K562 (cell line): ENCODE measurements around the gene GALNT9. TPM values are rescaled to one million over a fixed set of nuclear protein-coding genes. Genes with fewer than 3 reads are reported as not detected.

Experiments
- ATAC-seq: fragments of 200-7000 bp; cut with Tn5 transposase; 3 replicates; pipeline ENCODE4 v1.9.1; 2020; ENCODE audit warnings: moderate library complexity
- BruUV-seq: library from RNA; stranded (reverse); fragments of 400-500 nt; replicated peaks from 2 replicates; lab custom pipeline; 2021; lab: Mats Ljungman, UMichigan
- CTCF ChIA-PET: fragments of 300-600 bp; formaldehyde crosslinking; extraction: SDS; loops from one replicate; lab custom pipeline; 2021; ENCODE audit warnings: low intra/inter-chr PET ratio; lab: Yijun Ruan, JAX
- POLR2A ChIA-PET: fragments of 300-600, 350-650 bp; sonication (Branson Sonifier 250); formaldehyde crosslinking; extraction: SDS; loops from one replicate; lab custom pipeline; 2021; ENCODE audit warnings: antibody characterized with exemption, inconsistent platforms; lab: Yijun Ruan, JAX
- DNase-seq, 4 experiments: peaks; one replicate each; pipeline versions ENCODE4 v3.0.0 to v3.0.0-alpha.2; 2011 to 2018; ENCODE audit warnings: low spot score in 3 of 4, mixed read lengths in 3 of 4; ENCODE audit errors: extremely low read depth in 1 of 4
- FAIRE-seq: peaks from 2 replicates; lab custom pipeline; 2011; peaks lifted over from hg19 to GRCh38; lab: Jason Lieb, UNC
- H2AFZ ChIP-seq: 2 replicates; pipeline ENCODE4 v1.6.0; 2011; ENCODE audit warnings: low read depth, low read length, control low read depth, inconsistent platforms
- H3K27ac ChIP-seq: fragments of 200-600 bp; 3 replicates; pipeline ENCODE4 v1.8.0; 2011; ENCODE audit warnings: low read depth, mild to moderate bottlenecking, control low read depth, inconsistent platforms, low read length, moderate library complexity, mixed read lengths; ENCODE audit errors: extremely low read depth
- H3K27me3 ChIP-seq, 2 experiments: fragments of 300-600 bp in 1 of 2; 2 replicates in 1 of 2; 3 replicates in 1 of 2; pipeline versions ENCODE4 v1.6.0 to v1.8.0; 2011; ENCODE audit warnings: inconsistent platforms in 2 of 2, low read length in 2 of 2, mild to moderate bottlenecking in 1 of 2, mixed read lengths in 1 of 2, moderate library complexity in 1 of 2; ENCODE audit not compliant: control insufficient read depth in 2 of 2, insufficient read depth in 2 of 2
- H3K36me3 ChIP-seq: fragments of 300-600 bp; 3 replicates; pipeline ENCODE4 v1.8.0; 2011; ENCODE audit warnings: mild to moderate bottlenecking, low read length, inconsistent platforms; ENCODE audit not compliant: control insufficient read depth, insufficient read depth
- H3K4me1 ChIP-seq, 2 experiments: fragments of 200-600 bp in 1 of 2; replicated peaks in 1 of 2; 2 replicates in 1 of 2; 3 replicates in 1 of 2; pipeline versions ENCODE4 v1.5.1 to v1.8.0; 2011; ENCODE audit warnings: inconsistent platforms in 2 of 2, low read length in 2 of 2, mild to moderate bottlenecking in 1 of 2, mixed read lengths in 1 of 2, moderate library complexity in 1 of 2; ENCODE audit not compliant: control insufficient read depth in 2 of 2, insufficient read depth in 2 of 2
- H3K4me2 ChIP-seq: 2 replicates; pipeline ENCODE4 v1.6.1; 2011; ENCODE audit warnings: low read length, control low read depth, inconsistent platforms, mixed read lengths; ENCODE audit not compliant: insufficient read depth
- H3K4me3 ChIP-seq: fragments of 200-600 bp; sonication (generic), shearing (Covaris generic); 2 replicates; pipeline ENCODE4 v1.5.1; 2016; ENCODE audit warnings: control low read depth, inconsistent platforms
- H3K79me2 ChIP-seq: fragments of 200-600 bp; 3 replicates; pipeline ENCODE4 v1.8.0; 2011; ENCODE audit warnings: low read length, inconsistent platforms; ENCODE audit not compliant: control insufficient read depth, insufficient read depth
- H3K9ac ChIP-seq, 2 experiments: 2 replicates each; pipeline versions ENCODE4 v1.6.0 to v1.6.1; 2011; ENCODE audit warnings: low read depth in 2 of 2, low read length in 2 of 2, control low read depth in 1 of 2, inconsistent platforms in 1 of 2, mild to moderate bottlenecking in 1 of 2, mixed read lengths in 1 of 2; ENCODE audit not compliant: insufficient read depth in 1 of 2
- H3K9me1 ChIP-seq: one replicate; pipeline ENCODE4 v1.6.0; 2011; ENCODE audit warnings: inconsistent platforms, mild to moderate bottlenecking, low read length, moderate library complexity; ENCODE audit not compliant: control insufficient read depth, insufficient read depth
- H3K9me3 ChIP-seq: replicated peaks from 2 replicates; pipeline ENCODE4 v1.5.1; 2011; ENCODE audit warnings: low read depth, low read length, inconsistent platforms; ENCODE audit not compliant: control insufficient read depth, insufficient read depth
- H4K20me1 ChIP-seq: replicated peaks from 2 replicates; pipeline ENCODE4 v1.6.1; 2011; ENCODE audit warnings: low read length, inconsistent platforms, mixed read lengths; ENCODE audit not compliant: control insufficient read depth, insufficient read depth
- ARID1B ChIP-seq: fragments of 450-650 bp; IDR thresholded peaks from 2 replicates; pipeline ENCODE4 v1.6.1; 2016; ENCODE audit warnings: antibody characterized with exemption, mild to moderate bottlenecking, inconsistent platforms
- CCNT2 ChIP-seq: IDR thresholded peaks from 2 replicates; pipeline ENCODE4 v1.6.1; 2011; ENCODE audit warnings: borderline replicate concordance, low read depth, mild to moderate bottlenecking, moderate library complexity, mixed read lengths, low read length; ENCODE audit not compliant: insufficient read length; ENCODE audit errors: extremely low read depth
- ELF1 ChIP-seq: fragments of 200-800 bp; sonication (Bioruptor generic); IDR thresholded peaks from 2 replicates; pipeline ENCODE4 v1.6.1; 2016; ENCODE audit warnings: missing genetic modification characterization, missing compliant biosample characterization
- IFI16 ChIP-seq: fragments of 250-450 bp; sonication (Bioruptor Pico); IDR thresholded peaks from 2 replicates; pipeline ENCODE4 v2.1.2; 2022; ENCODE audit warnings: mild to moderate bottlenecking, inconsistent platforms
- MTF1 ChIP-seq: fragments of 250-450 bp; sonication (Bioruptor Pico); IDR thresholded peaks from 2 replicates; pipeline ENCODE4 v1.9.0; 2021; ENCODE audit warnings: moderate library complexity, mild to moderate bottlenecking, inconsistent platforms, borderline replicate concordance
- NCOA2 ChIP-seq, 2 experiments: fragments of 450-650 bp; IDR thresholded peaks; 2 replicates each; pipeline ENCODE4 v1.6.1; 2018; ENCODE audit warnings: mild to moderate bottlenecking in 2 of 2, moderate library complexity in 1 of 2; ENCODE audit not compliant: partially characterized antibody in 2 of 2
- NFATC3 ChIP-seq: fragments of 450-650 bp; IDR thresholded peaks from 2 replicates; pipeline ENCODE4 v1.6.1; 2017; ENCODE audit warnings: mild to moderate bottlenecking
- NFIC ChIP-seq: fragments of 450-650 bp; IDR thresholded peaks from 2 replicates; pipeline ENCODE4 v1.6.1; 2017; ENCODE audit warnings: mild to moderate bottlenecking, inconsistent platforms
- ZNF146 ChIP-seq: IDR thresholded peaks from one replicate; pipeline ENCODE4 v1.6.1; 2018; ENCODE audit warnings: missing compliant biosample characterization; ENCODE audit not compliant: unreplicated experiment
- ZNF444 ChIP-seq: fragments of 250-450 bp; sonication (Bioruptor Pico); IDR thresholded peaks from 2 replicates; pipeline ENCODE4 v1.4.0; 2020; ENCODE audit warnings: mild to moderate bottlenecking, moderate library complexity
- ZNF717 ChIP-seq: fragments of 250-450 bp; sonication (Bioruptor Pico); IDR thresholded peaks from 2 replicates; pipeline ENCODE4 v1.5.0; 2021
- WGBS: fragments of 100-300 bp; shearing (Covaris generic); methylation state at CpG from one replicate; pipeline ENCODE4 v1.1.6; 2016; ENCODE audit warnings: low coverage, mixed read lengths; ENCODE audit not compliant: insufficient coverage; ENCODE audit errors: missing lambda C conversion rate; 5-methylcytosine and 5-hydroxymethylcytosine counted together
- in situ Hi-C: fragments of 300-500 bp; cut with MboI; formaldehyde crosslinking; loops from 4 replicates; pipeline ENCODE4 v1.15.0; 2018; ENCODE audit warnings: inconsistent platforms, mixed read lengths
- intact Hi-C: fragments of 100-400 bp; cut with micrococcal nuclease; formaldehyde crosslinking; loops from 2 replicates; pipeline ENCODE4 v1.14.2; 2022
- polyA plus RNA-seq, 8 experiments: library from polyadenylated mRNA; depleted of rRNA in 4 of 8; stranded (reverse) in 5 of 8; unstranded in 3 of 8; fragments of >200 nt; fragmentation: Nextera tagmentation in 2 of 8; fragmentation: Illumina TruSeq in 1 of 8; extraction: Ambion mirVana in 2 of 8; extraction: Trizol in 1 of 8; gene quantifications; 2 replicates each; pipeline versions ENCODE4 v1.2.1 to v1.2.3, GENCODE V29; 2011 to 2014; ENCODE audit warnings: inconsistent platforms in 1 of 8, missing spikeins in 1 of 8
- total RNA-seq, 7 experiments: library from RNA; depleted of rRNA in 6 of 7; stranded (reverse); fragments of >200 nt in 6 of 7; fragmentation: Illumina TruSeq in 2 of 7; extraction: Trizol in 2 of 7; gene quantifications; 2 replicates each; pipeline versions ENCODE4 v1.2.1 to v1.2.3, GENCODE V29; 2011 to 2021; ENCODE audit warnings: low replicate concordance in 1 of 7
- TF ChIP-seq, protein P1 (sequence below), 2 experiments: IDR thresholded peaks; 2 replicates each; pipeline ENCODE4 v1.6.1; 2012; ENCODE audit warnings: improper control_type of control experiment in 2 of 2, low read depth in 2 of 2, low read length in 2 of 2, borderline replicate concordance in 1 of 2
- TF ChIP-seq, protein P2 (sequence below), 2 experiments: fragments of 150-350 bp in 1 of 2; IDR thresholded peaks; 2 replicates each; pipeline ENCODE4 v1.6.1; 2012 to 2016; ENCODE audit warnings: low read depth in 2 of 2, low read length in 2 of 2, mild to moderate bottlenecking in 1 of 2, moderate library complexity in 1 of 2

Gene GALNT9
- total and polyA plus RNA-seq, 9 of the 15 experiments (the other 6 are each of a cell fraction or from before 2014, with no cell fraction given): not detected

DNA sequence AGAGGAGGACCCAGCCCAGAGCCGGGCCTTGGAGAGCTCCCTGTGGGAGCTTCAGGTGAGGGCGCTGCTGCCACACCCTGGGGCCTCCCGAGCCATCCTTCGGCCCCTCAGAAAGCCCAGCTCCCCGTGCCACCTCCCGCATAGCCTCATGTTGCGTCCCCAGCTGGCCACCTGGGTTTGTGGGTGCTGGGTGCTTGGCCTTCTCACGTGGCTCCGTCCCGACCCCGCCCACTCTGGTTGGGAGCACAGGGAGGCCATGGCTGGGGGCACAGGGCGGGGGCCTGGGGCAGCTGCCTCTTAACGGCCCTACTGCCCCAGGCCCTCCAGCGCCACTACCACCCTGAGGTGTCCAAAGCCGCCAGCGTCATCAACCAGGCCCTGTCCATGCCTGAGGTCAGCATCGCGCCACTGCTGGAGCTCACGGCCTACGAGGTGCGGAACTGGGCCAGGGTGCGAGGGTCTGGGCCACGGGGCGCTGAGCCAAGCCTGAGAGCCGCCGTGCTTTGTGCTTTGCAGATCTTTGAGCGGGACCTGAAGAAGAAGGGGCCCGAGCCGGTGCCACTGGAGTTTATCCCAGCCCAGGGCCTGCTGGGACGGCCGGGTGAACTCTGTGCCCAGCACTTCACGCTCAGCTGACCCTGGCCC lies 177.5 kb downstream of the GALNT9 start:
- 96% methylated on average over 20 of the region's 32 CpGs for WGBS
- intact Hi-C loops (loop anchor here (10.0 kb wide), 2 partner anchors 63 to 263 kb away; no protein-coding TSS in a partner anchor), in situ Hi-C loops (no loop called here)
- H3K4me3 ChIP-seq: no peak overlapping the region
- no peak for TF ChIP-seq NFIC
- no peak for TF ChIP-seq MTF1 (CRISPR knock-in tag)
- TF ChIP-seq, protein P1, sequence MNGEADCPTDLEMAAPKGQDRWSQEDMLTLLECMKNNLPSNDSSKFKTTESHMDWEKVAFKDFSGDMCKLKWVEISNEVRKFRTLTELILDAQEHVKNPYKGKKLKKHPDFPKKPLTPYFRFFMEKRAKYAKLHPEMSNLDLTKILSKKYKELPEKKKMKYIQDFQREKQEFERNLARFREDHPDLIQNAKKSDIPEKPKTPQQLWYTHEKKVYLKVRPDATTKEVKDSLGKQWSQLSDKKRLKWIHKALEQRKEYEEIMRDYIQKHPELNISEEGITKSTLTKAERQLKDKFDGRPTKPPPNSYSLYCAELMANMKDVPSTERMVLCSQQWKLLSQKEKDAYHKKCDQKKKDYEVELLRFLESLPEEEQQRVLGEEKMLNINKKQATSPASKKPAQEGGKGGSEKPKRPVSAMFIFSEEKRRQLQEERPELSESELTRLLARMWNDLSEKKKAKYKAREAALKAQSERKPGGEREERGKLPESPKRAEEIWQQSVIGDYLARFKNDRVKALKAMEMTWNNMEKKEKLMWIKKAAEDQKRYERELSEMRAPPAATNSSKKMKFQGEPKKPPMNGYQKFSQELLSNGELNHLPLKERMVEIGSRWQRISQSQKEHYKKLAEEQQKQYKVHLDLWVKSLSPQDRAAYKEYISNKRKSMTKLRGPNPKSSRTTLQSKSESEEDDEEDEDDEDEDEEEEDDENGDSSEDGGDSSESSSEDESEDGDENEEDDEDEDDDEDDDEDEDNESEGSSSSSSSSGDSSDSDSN (IDR thresholded peaks at IDR 0.05; ENCODE audit: borderline replicate concordance in 1 of 2, low read depth in 2 of 2, low read length in 2 of 2): no peak
- TF ChIP-seq ZNF717: no peak
- no peak for TF ChIP-seq ZNF444
- TF ChIP-seq NFATC3: no peak
- no peak for TF ChIP-seq CCNT2
- no peak for TF ChIP-seq ARID1B
- TF ChIP-seq, protein P2, sequence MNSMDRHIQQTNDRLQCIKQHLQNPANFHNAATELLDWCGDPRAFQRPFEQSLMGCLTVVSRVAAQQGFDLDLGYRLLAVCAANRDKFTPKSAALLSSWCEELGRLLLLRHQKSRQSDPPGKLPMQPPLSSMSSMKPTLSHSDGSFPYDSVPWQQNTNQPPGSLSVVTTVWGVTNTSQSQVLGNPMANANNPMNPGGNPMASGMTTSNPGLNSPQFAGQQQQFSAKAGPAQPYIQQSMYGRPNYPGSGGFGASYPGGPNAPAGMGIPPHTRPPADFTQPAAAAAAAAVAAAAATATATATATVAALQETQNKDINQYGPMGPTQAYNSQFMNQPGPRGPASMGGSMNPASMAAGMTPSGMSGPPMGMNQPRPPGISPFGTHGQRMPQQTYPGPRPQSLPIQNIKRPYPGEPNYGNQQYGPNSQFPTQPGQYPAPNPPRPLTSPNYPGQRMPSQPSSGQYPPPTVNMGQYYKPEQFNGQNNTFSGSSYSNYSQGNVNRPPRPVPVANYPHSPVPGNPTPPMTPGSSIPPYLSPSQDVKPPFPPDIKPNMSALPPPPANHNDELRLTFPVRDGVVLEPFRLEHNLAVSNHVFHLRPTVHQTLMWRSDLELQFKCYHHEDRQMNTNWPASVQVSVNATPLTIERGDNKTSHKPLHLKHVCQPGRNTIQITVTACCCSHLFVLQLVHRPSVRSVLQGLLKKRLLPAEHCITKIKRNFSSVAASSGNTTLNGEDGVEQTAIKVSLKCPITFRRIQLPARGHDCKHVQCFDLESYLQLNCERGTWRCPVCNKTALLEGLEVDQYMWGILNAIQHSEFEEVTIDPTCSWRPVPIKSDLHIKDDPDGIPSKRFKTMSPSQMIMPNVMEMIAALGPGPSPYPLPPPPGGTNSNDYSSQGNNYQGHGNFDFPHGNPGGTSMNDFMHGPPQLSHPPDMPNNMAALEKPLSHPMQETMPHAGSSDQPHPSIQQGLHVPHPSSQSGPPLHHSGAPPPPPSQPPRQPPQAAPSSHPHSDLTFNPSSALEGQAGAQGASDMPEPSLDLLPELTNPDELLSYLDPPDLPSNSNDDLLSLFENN (IDR thresholded peaks at IDR 0.05; ENCODE audit: low read depth in 2 of 2, low read length in 2 of 2): no peak
- TF ChIP-seq IFI16: no peak
- TF ChIP-seq NCOA2 (IDR thresholded peaks at IDR 0.05; ENCODE audit: partially characterized antibody in 2 of 2): no peak
- TF ChIP-seq ZNF146 (CRISPR knock-in tag): no peak
- no peak for TF ChIP-seq ELF1
- ChIA-PET POLR2A (no interaction called here), CTCF (no interaction called here)
- H3K4me2 ChIP-seq: no peak overlapping the region
- H3K27me3 ChIP-seq: no peaks in the 10 kb centered on the region; a peak in 1 of 5 replicates
- BruUV-seq: no TSS peak
- H3K9ac ChIP-seq: no peak overlapping the region
- H3K4me1 ChIP-seq: peaks cover 0 to 42% of the 10 kb centered on the region in 2 experiments; a peak in 2 of 5 replicates
- H3K79me2 ChIP-seq: peaks cover 8% of the 10 kb centered on the region
- no peak overlapping the region for H3K27ac ChIP-seq
- no peak for ATAC-seq
- no peak for FAIRE-seq
- H3K9me3 ChIP-seq: peaks cover 13% of the 10 kb centered on the region
- H4K20me1 ChIP-seq: no peaks in the 10 kb centered on the region; the same call in 1 of the 2 replicates
- no peak for DNase-seq
- H3K9me1 ChIP-seq: no peaks in the 10 kb centered on the region
- no peak overlapping the region for H2AFZ ChIP-seq
- peaks cover 47% of the 10 kb centered on the region for H3K36me3 ChIP-seq
